Activated naive CD4-positive, alpha-beta T cell treated with anti-CD3 and anti-CD28 coated beads, Interleukin-2, amount 50 U/mL, for 16 hours (primary cell): ENCODE data around the gene HLA-DRB5.
"Not testable (repeated sequence)": the region's sequence is repeated elsewhere in the genome, so short reads cannot be mapped to it uniquely, and the experiment has no call there.

Source experiments
- DNase-seq: peaks from one replicate; pipeline ENCODE4 v3.0.0-alpha.2; 2020

The HLA-DRB5 gene

DNA sequence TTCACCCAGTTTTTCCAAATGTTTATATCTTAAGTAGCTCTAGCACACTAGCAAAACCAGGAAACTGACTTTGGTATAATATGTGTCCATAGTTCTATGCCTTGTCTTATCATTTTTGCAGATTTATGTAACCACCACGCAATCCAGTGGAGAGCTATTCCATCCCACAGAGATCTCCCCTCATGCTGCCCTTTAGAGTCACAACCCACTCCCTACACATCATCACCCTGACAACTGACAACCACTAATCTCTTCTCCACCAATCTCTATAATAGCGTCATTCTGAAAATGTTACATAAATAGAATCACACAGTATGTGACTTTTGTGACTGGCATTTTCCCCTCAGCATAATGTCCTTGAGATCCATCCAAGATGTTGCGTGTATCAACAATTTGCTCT, 29.1 kb downstream of the HLA-DRB5 start:
- DNase-seq: no peak

DNA sequence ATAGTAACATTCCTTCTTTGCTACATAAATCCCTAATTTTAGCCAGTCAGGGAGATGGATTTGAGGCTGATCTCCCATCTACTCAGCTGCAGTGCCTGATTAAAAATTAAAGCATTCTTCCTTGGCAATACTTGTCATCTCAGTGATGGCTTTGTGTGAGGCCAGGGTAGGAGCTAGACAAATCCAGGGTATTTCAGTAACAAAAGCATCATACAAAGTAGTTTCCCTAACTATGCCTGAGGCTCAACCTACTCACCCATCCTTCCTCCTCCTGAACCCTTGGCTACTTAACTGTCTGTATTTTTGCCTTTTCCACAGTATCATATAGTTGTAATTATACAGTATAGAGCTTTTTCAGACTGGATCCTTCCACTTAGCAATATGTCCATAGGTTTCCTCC, 37.7 kb downstream of the HLA-DRB5 start:
- no peak for DNase-seq

DNA sequence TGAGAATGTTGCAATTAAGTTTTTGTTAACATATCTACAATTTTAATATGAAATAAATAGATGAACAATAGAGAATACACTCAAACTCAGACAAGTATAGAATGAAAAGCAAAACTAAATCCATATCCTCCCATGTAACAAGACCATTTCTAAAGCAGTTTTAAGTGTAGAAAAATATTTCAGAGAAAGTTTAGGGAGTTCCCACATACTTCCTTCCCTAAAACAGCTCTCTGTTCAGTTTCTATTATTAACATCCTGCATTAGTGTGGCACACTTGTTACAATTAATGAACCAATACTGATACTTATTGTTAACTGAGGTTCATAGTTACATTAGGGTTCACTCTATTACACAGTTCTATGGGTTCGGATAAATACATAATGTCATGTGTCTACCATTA, 38.4 kb downstream of the HLA-DRB5 start:
- DNase-seq: no peak

DNA sequence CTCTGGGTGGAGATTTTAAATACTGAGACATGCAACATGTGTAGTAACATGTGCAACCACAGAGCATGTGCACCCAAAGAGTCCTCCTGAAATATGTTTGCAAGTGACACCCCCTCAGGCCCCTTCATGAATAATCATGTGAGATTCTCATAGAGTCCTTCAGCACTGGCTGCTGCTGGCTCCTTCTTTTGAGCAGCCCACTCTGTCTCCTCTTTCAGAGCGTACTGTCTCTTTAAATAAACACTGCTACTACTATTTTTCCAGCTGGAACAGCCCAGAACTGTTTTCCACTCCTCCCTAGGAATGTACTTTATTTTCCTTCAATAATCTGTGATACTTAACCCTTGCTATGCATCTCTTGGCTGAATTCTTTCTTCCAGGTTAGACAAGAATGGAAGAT, 42.0 kb downstream of the HLA-DRB5 start:
- DNase-seq: no peak

DNA sequence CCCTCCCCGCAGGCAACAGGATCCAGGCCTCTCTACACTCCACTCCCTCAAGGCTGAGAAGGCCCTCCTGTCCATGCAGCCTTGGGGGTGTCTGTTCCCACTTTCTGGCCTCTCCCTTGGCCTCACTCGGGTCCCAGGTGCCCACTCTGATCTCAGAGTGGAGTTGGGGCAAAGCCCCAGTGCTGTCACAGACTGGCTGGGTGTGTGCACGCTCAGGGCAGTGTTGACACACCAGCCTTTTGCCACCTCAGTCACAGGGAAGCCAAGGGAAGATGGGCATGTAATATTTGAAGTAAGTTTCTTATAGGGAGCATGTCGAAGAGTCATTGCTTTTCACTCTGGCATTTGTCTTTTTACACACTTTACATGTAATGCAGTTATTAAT, 45.5 kb downstream of the HLA-DRB5 start:
- DNase-seq: no peak

DNA sequence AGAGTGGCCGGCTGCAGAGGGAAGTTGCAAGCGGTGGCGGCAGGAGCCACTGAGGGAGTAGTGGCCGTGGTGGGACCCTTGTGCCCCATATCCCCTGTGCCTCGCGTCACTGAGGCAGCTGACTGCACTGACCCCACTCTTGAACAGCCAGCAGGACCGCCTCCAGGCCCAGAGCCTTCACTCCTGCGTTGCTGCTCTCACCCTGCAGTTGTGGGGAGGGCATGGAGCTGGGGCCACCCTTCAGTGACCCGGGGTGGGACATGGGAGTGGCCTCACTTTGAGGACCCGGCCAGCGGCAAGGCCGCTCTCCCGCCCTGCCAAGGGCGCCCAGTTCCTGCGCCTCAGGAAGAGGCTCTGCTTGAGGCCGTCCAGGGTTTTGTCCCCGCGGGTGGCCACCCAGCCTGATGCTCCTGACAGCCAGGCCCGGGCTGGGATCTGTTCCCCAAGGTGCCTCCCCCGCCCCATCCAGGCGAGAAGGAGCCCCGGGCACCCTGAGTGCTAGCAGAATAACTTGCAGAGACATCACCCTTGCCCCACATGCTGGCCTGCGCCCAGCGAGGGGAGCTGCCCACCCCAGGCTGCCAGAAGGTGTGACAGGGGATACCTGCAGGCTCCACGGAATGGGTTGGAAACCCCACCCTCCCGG, 46.0 kb downstream of the HLA-DRB5 start:
- DNase-seq: no peak

DNA sequence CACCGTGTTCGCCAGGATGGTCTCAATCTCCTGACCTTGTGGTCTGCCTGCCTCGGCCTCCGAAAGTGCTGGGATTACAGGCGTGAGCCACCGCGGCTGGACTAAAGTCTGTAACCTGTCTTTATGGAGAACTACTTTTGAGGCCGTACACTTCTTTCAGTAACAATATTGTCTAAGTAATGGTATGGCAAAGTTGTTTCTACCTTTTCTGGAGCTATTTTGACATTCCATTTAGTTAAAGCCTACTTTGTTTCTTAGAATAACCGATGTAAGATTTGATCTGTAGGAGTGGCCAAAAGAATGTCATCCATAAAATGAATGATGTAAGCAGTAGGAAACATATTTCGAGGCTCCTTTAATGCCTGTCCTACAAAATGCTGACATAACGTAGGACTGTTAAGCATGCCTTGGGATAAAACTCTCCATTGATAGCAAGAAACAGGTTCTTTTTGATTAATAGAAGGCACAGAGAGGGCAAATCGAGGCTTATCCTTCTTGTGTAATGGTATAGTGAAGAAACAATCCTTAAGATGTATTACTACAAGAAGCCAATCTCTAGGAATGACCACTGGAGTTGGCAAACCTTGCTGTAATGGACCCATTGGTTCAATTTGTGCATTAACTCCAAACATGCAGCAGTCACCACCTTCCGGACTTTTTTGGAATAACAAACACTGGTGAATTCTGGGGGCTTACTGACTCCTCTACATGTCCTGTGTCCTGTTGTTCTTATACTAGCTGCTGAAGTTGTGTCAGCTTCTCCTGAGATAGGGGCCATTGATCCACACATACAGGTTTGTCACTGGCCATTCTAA, 54.5 kb downstream of the HLA-DRB5 start:
- DNase-seq: no peak

DNA sequence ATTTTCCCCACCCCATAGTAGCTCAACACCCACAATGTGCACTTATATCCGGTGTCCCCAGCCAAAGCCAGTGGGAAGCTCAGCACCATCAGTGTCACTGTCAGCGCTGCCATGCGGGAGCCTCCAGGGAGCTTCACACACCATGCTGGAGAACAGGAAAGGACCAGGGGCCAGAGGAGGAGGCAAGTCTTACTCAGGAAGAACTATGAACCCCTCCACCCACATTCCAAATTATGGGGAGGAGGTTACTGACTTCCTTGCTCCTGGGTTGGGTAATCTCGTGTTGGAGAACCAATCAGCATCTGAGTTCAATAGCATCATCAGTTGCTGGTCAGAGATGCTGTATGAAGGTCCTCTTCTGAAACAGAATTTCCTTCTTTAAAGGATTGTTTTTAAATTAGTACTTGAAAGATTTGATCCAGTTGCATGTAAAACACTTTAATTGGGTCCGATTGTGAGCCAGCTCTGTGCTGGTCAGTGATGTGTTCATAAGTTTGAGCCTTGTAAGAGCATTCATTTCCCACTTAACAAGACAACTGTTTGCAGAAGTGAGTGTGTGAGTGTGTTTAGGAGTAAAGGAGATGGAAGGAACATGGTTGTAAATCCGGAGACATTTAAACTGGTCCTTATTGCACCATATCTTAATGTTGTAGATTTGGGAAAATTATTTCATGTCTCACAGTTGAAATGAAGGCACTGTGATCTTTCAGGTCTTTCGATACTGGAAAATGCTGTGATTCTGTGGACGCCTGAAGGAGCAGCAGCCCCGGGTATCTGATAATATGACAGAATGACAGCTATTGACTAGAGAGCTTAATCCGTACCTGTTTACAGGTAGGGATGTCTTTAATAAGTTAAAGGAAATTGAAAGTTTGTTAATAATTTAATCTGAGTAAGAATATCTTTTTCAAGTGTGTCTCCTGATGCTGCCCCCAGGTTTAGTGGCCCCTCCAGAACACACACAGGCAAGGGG, 56.4 kb downstream of the HLA-DRB5 start:
- DNase-seq: not testable (repeated sequence)

DNA sequence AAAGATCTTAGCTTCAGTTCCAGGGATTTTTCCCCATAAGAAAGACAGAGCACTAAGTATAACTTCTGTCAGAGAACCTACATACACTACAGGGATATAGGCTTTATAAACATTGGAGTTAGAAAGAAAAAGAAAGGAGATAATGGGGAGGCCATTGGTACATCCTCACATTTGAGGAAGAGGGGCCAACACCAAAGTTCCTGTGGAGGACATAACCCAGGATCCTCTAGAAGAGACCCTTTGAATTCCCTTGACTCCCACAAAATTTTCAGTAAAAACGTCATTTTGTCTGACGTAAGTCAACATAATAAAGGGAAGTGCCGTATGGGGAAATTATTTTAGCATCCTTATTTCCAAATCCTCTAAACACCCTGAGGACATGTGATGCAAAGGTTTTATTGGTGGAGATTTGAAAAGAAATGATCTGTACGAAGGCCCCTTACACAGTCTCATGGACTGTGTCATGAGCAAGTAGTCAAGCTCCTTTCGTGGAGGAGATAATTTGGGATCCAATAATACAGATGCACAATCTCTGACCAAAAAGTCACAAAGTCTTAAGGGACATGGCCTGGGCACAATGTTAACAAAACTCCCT, 57.2 kb downstream of the HLA-DRB5 start:
- DNase-seq: no peak

DNA sequence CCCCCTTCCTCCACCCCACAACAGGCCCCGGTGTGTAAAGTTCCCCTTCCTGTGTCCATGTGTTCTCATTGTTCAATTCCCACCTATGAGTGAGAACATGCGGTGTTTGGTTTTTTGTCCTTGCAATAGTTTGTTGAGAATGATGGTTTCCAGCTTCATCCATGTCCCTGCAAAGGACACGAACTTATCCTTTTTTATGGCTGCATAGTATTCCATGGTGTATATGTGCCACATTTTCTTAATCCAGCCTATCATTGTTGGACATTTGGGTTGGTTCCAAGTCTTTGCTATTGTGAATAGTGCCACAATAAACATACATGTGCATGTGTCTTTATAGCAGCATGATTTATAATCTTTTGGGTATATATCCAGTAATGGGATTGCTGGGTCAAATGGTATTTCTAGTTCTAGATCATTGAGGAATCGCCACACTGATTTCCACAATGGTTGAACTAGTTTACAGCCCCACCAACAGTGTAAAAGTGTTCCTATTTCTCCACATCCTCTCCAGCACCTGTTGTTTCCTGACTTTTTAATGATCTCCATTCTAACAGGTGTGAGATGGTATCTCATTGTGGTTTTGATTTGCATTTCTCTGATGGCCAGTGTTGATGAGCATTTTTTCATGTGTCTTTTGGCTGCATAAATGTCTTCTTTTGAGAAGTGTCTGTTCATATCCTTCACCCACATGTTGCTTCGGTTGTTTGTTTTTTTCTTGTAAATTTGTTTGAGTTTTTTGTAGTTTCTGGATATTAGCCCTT, 62.2 kb downstream of the HLA-DRB5 start:
- not testable (repeated sequence) for DNase-seq
